Brain microvascular endothelial cell (primary cell): ENCODE data around the gene ADAM12.

Experiments used
- DNase-seq: peaks from one replicate; pipeline ENCODE4 v3.0.0-alpha.2; 2020
- H3K27ac ChIP-seq: fragments of 250-450 bp; sonication (Bioruptor Pico); 2 replicates; pipeline ENCODE4 v1.5.1; 2020; ENCODE audit warnings: mild to moderate bottlenecking, moderate library complexity
- H3K27me3 ChIP-seq: fragments of 250-450 bp; sonication (Bioruptor Pico); replicated peaks from 2 replicates; pipeline ENCODE4 v1.5.1; 2020; ENCODE audit warnings: mild to moderate bottlenecking
- H3K36me3 ChIP-seq: fragments of 250-450 bp; sonication (Bioruptor Pico); replicated peaks from 2 replicates; pipeline ENCODE4 v1.5.1; 2020; ENCODE audit warnings: mild to moderate bottlenecking
- H3K4me3 ChIP-seq: 2 replicates; pipeline ENCODE4 v1.5.1; 2011; ENCODE audit warnings: low read depth, mild to moderate bottlenecking, control low read depth, low read length, moderate library complexity
- in situ Hi-C: cut with HindIII; loops from 2 replicates; pipeline ENCODE4 v1.10.0; 2017; ENCODE audit warnings: low sequenced_read_pairs, low pct_ligation_motif_present
- TF ChIP-seq, protein P1 (sequence below): IDR thresholded peaks from 2 replicates; pipeline ENCODE4 v1.5.1; 2011; ENCODE audit warnings: low read depth, mild to moderate bottlenecking, moderate library complexity, low read length, control low read depth, inconsistent platforms; ENCODE audit errors: missing control alignments

The ADAM12 gene

GRCh38 chr10:126060261-126060931 lies 327.9 kb downstream of the ADAM12 start:
- peak; percentile 90 for DNase-seq
- Histone ChIP-seq H3K4me3 (no peak overlapping the region), H3K36me3 (no peaks in the 10 kb centered on the region), H3K27ac (peak overlapping the region; percentile 97), H3K27me3 (no peaks in the 10 kb centered on the region)
- in situ Hi-C loops, result no loop called here
- TF ChIP-seq, protein P1, sequence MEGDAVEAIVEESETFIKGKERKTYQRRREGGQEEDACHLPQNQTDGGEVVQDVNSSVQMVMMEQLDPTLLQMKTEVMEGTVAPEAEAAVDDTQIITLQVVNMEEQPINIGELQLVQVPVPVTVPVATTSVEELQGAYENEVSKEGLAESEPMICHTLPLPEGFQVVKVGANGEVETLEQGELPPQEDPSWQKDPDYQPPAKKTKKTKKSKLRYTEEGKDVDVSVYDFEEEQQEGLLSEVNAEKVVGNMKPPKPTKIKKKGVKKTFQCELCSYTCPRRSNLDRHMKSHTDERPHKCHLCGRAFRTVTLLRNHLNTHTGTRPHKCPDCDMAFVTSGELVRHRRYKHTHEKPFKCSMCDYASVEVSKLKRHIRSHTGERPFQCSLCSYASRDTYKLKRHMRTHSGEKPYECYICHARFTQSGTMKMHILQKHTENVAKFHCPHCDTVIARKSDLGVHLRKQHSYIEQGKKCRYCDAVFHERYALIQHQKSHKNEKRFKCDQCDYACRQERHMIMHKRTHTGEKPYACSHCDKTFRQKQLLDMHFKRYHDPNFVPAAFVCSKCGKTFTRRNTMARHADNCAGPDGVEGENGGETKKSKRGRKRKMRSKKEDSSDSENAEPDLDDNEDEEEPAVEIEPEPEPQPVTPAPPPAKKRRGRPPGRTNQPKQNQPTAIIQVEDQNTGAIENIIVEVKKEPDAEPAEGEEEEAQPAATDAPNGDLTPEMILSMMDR, result no peak

GRCh38 chr10:126059076-126059826 lies 329.0 kb downstream of the ADAM12 start:
- no peak for DNase-seq
- no peak overlapping the region for H3K4me3 ChIP-seq
- in situ Hi-C loops, result no loop called here
- TF ChIP-seq, protein P1, result no peak
- no peaks in the 10 kb centered on the region for H3K36me3 ChIP-seq
- H3K27ac ChIP-seq, result peak overlapping the region; percentile 97
- no peaks in the 10 kb centered on the region for H3K27me3 ChIP-seq

DNA sequence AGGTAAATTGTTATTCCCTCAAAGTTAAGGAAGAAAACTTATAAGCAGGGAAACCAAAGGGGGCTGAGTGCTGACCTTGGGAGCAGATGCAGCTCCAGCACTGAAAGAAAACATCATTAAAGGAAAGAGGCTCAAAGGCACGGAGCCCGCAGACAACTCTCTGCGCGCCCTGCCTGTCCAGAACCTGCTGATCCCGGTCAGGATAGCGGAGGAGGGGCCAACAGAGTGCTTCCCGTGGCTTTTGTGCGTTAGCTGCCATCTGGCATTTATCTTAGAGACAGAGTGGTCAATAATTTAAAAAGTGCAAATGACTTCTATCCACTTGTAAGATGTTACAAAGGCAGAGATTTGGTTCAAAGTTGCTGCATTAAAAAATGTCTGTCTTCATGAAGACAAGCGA lies 329.8 kb downstream of the ADAM12 start:
- Histone ChIP-seq H3K27me3 (no peaks in the 10 kb centered on the region), H3K27ac (no peak overlapping the region), H3K4me3 (no peak overlapping the region), H3K36me3 (no peaks in the 10 kb centered on the region)
- in situ Hi-C loops, result no loop called here
- TF ChIP-seq, protein P1, result no peak
- no peak for DNase-seq

DNA sequence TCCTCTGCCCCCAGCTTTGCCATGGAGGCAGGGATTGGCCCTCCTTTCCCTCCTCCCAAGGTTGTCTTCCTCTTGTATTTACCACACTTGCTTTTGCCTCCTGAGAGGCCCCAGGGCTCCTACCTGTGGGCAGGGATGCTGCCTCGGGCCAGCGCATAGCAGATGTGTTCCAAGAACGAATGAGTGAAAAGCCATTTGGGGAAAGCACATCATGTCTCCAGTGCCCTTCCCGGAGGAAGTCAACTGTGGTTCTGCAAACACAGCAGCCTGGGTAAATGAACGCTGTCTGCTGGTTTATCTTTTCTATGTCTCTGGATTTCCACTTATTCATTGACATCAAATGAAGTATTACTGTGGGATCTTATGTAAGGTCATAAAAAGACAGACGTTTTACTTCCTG lies 330.2 kb downstream of the ADAM12 start:
- TF ChIP-seq, protein P1, result no peak
- Histone ChIP-seq H3K4me3 (no peak overlapping the region), H3K36me3 (no peaks in the 10 kb centered on the region), H3K27me3 (no peaks in the 10 kb centered on the region), H3K27ac (no peak overlapping the region)
- DNase-seq, result no peak
- in situ Hi-C loops, result no loop called here

GRCh38 chr10:126057494-126057893 lies 330.8 kb downstream of the ADAM12 start:
- Histone ChIP-seq H3K27ac (no peak overlapping the region), H3K27me3 (no peaks in the 10 kb centered on the region), H3K36me3 (no peaks in the 10 kb centered on the region), H3K4me3 (no peak overlapping the region)
- in situ Hi-C loops, result no loop called here
- TF ChIP-seq, protein P1, result no peak
- DNase-seq, result no peak
